ENCODE measurements around the gene UBLCP1. TPM values are rescaled to one million over a fixed set of nuclear protein-coding genes. Genes with fewer than 3 reads are reported as not detected.

Gene UBLCP1
- total and polyA plus RNA-seq, 4 donors = 6.1 to 9.5 (median 7.6) TPM

DNA sequence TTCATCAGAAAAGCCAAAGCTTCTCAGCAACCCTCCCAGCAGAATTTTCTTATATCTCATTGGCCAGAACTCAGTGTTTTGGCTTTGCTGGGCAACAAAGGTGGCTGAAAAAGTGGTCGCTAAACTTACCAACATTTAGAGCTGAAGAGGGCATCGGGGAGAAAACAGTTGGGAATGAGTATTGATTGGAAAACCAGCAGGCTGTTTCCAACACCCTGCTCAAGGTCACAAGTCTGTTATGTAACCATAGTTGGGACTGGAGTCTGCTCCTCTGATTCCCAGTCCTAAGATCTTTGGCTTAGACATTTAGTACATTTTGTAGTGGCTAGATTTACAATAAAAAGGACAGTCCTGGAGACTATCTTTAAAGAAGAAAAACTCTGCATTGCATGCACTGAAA, 50.1 kb downstream of the UBLCP1 start:
- Histone ChIP-seq H3K27me3 (ENCODE audit: control insufficient read depth in 4 of 4, insufficient read depth in 4 of 4, low read length in 3 of 4) (peaks cover 0 to 4% (median 2%) of the 10 kb centered on the region in 4 donors), H3K4me1 (ENCODE audit: control insufficient read depth in 4 of 4, insufficient read depth in 4 of 4, low read length in 3 of 4) (peaks cover 0 to 5% (median 0%) of the 10 kb centered on the region in 4 donors), H3K27ac (ENCODE audit: low read depth in 1 of 2, low read length in 2 of 2) (no peak overlapping the region), H3K36me3 (ENCODE audit: control insufficient read depth in 4 of 4, insufficient read depth in 3 of 4, low read depth in 1 of 4, low read length in 3 of 4) (no peaks in the 10 kb centered on the region), H3K9ac (ENCODE audit: low read depth in 1 of 2, low read length in 2 of 2) (no peak overlapping the region), H3K4me3 (ENCODE audit: low read depth in 1 of 3, low read length in 3 of 3) (no peak overlapping the region), H3K9me3 (ENCODE audit: control insufficient read depth in 4 of 4, low read length in 3 of 4) (no peaks in the 10 kb centered on the region)
- no peak for DNase-seq (ENCODE audit: low spot score)
- TF ChIP-seq HNF4A (conservative IDR thresholded peaks at IDR 0.05) (peak; percentile 12 to 22), RAD21 (IDR thresholded peaks at IDR 0.05) (no peak)
- 38% methylated on average over 2 of the region's 2 CpGs for WGBS

DNA sequence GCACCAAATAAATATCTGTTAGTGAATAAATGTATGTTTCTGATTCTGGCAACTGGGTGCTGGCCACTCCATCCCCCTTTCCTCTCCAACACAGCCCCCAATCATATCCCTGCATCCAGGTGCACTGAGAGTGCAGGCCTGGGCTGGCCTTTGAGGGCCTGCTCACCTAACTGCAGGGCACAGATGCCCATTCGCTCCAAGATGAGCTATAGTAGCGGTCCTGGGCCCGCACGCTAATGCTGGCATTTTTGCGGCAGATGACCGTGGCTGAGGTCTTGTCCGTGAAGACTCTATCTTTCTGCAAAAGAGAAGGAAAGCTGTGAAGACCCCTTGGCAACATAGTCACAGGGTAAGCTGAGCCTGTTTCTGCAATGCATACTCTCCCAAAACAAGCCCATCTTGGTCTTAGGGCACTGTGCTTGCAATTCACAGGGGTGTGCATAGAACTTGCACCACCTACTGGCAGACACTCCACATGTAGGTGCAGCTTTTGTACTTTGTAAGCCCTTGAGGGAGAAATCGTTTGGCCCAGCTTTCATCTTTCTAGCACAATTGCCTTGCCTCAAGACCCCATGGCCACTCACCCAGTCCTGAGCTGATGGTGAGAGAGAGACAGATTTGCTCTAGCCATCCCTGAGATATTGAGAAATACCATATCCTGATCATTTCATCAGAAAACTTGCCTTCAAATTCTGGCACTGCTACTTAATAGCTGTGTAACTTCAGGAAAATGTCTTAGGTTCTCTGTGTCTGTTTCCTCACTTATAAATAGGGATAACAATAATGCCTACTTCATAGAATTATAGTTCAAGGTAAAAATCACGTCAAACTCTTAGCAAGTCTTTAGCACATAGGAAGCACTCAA, 53.7 kb downstream of the UBLCP1 start:
- H3K27ac ChIP-seq (ENCODE audit: low read depth in 1 of 2, low read length in 2 of 2) = no peak overlapping the region
- H3K9ac ChIP-seq (ENCODE audit: low read depth in 1 of 2, low read length in 2 of 2) = no peak overlapping the region
- no peak overlapping the region for H3K4me3 ChIP-seq (ENCODE audit: low read depth in 1 of 3, low read length in 3 of 3)
- H3K36me3 ChIP-seq (ENCODE audit: control insufficient read depth in 4 of 4, insufficient read depth in 3 of 4, low read depth in 1 of 4, low read length in 3 of 4) = no peaks in the 10 kb centered on the region
- WGBS = 80% methylated on average over 9 of the region's 9 CpGs
- no peaks in the 10 kb centered on the region for H3K9me3 ChIP-seq (ENCODE audit: control insufficient read depth in 4 of 4, low read length in 3 of 4)
- H3K27me3 ChIP-seq (ENCODE audit: control insufficient read depth in 4 of 4, insufficient read depth in 4 of 4, low read length in 3 of 4) = no peaks in the 10 kb centered on the region
- no peak for TF ChIP-seq TAF1 (conservative IDR thresholded peaks at IDR 0.05)
- TF ChIP-seq JUND (IDR thresholded peaks at IDR 0.05) = no peak
- TF ChIP-seq, protein P1, sequence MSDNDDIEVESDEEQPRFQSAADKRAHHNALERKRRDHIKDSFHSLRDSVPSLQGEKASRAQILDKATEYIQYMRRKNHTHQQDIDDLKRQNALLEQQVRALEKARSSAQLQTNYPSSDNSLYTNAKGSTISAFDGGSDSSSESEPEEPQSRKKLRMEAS (IDR thresholded peaks at IDR 0.05) = no peak
- TF ChIP-seq RXRA (IDR thresholded peaks at IDR 0.05) = no peak
- TF ChIP-seq, protein P2, sequence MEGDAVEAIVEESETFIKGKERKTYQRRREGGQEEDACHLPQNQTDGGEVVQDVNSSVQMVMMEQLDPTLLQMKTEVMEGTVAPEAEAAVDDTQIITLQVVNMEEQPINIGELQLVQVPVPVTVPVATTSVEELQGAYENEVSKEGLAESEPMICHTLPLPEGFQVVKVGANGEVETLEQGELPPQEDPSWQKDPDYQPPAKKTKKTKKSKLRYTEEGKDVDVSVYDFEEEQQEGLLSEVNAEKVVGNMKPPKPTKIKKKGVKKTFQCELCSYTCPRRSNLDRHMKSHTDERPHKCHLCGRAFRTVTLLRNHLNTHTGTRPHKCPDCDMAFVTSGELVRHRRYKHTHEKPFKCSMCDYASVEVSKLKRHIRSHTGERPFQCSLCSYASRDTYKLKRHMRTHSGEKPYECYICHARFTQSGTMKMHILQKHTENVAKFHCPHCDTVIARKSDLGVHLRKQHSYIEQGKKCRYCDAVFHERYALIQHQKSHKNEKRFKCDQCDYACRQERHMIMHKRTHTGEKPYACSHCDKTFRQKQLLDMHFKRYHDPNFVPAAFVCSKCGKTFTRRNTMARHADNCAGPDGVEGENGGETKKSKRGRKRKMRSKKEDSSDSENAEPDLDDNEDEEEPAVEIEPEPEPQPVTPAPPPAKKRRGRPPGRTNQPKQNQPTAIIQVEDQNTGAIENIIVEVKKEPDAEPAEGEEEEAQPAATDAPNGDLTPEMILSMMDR (IDR thresholded peaks at IDR 0.05; ENCODE audit: low read depth, low read length, missing input control) = peak; percentile 45
- TF ChIP-seq RAD21 (IDR thresholded peaks at IDR 0.05) = peak; percentile 68 to 82
- DNase-seq (ENCODE audit: low spot score) = peak; percentile 42
- peaks cover 0 to 5% (median 0%) of the 10 kb centered on the region in 4 donors for H3K4me1 ChIP-seq (ENCODE audit: control insufficient read depth in 4 of 4, insufficient read depth in 4 of 4, low read length in 3 of 4)

DNA sequence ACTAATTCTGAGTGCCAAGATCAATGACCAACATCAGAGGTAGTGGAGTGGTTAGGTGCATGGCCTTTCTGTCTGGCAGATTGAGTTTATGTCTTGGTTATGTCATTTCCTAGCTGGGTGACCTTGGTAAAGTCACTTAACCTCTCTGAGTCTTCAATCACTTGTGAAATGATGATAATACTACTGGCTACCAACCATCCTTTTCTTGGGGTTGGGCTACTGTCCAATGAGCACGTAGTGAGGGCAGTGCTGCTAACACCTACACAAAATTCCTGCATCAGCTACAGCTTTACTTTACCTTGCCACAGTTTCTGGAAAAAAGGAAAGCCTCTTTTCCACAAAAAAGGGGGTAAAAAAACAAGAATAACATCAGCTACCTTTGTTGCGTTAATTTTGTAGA, 54.8 kb downstream of the UBLCP1 start:
- Histone ChIP-seq H3K4me3 (ENCODE audit: low read depth in 1 of 3, low read length in 3 of 3) (no peak overlapping the region), H3K9me3 (ENCODE audit: control insufficient read depth in 4 of 4, low read length in 3 of 4) (no peaks in the 10 kb centered on the region), H3K27me3 (ENCODE audit: control insufficient read depth in 4 of 4, insufficient read depth in 4 of 4, low read length in 3 of 4) (no peaks in the 10 kb centered on the region), H3K27ac (ENCODE audit: low read depth in 1 of 2, low read length in 2 of 2) (no peak overlapping the region), H3K4me1 (ENCODE audit: control insufficient read depth in 4 of 4, insufficient read depth in 4 of 4, low read length in 3 of 4) (peaks cover 0 to 5% (median 0%) of the 10 kb centered on the region in 4 donors), H3K36me3 (ENCODE audit: control insufficient read depth in 4 of 4, insufficient read depth in 3 of 4, low read depth in 1 of 4, low read length in 3 of 4) (no peaks in the 10 kb centered on the region), H3K9ac (ENCODE audit: low read depth in 1 of 2, low read length in 2 of 2) (no peak overlapping the region)
- DNase-seq (ENCODE audit: low spot score) = no peak
- WGBS = 75% methylated on average over 2 of the region's 2 CpGs
- TF ChIP-seq, protein P3, sequence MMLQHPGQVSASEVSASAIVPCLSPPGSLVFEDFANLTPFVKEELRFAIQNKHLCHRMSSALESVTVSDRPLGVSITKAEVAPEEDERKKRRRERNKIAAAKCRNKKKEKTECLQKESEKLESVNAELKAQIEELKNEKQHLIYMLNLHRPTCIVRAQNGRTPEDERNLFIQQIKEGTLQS (IDR thresholded peaks at IDR 0.05) = no peak
- no peak for TF ChIP-seq GABPA (IDR thresholded peaks at IDR 0.05 in 1 of 2, conservative IDR thresholded peaks at IDR 0.05 in 1 of 2)
- TF ChIP-seq RXRA (IDR thresholded peaks at IDR 0.05) = no peak
- TF ChIP-seq, protein P4, sequence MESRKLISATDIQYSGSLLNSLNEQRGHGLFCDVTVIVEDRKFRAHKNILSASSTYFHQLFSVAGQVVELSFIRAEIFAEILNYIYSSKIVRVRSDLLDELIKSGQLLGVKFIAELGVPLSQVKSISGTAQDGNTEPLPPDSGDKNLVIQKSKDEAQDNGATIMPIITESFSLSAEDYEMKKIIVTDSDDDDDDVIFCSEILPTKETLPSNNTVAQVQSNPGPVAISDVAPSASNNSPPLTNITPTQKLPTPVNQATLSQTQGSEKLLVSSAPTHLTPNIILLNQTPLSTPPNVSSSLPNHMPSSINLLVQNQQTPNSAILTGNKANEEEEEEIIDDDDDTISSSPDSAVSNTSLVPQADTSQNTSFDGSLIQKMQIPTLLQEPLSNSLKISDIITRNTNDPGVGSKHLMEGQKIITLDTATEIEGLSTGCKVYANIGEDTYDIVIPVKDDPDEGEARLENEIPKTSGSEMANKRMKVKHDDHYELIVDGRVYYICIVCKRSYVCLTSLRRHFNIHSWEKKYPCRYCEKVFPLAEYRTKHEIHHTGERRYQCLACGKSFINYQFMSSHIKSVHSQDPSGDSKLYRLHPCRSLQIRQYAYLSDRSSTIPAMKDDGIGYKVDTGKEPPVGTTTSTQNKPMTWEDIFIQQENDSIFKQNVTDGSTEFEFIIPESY (IDR thresholded peaks at IDR 0.05) = no peak
- TF ChIP-seq SP1 (IDR thresholded peaks at IDR 0.05) = no peak
- TF ChIP-seq HNF4A (conservative IDR thresholded peaks at IDR 0.05) = no peak
- no peak for TF ChIP-seq FOXA1 (IDR thresholded peaks at IDR 0.05)
- TF ChIP-seq TAF1 (conservative IDR thresholded peaks at IDR 0.05) = no peak
- TF ChIP-seq JUND (IDR thresholded peaks at IDR 0.05) = no peak
